H9 (cell line): ENCODE measurements around the gene SPATA18. TPM values are rescaled to one million over a fixed set of nuclear protein-coding genes. Genes with fewer than 3 reads are reported as not detected.

Source experiments
- DNase-seq: peaks from one replicate; pipeline ENCODE4 v3.0.0-alpha.2; 2017
- H2AFZ ChIP-seq: one replicate; pipeline ENCODE4 v1.6.1; 2013; ENCODE audit warnings: mild to moderate bottlenecking, low read length, control low read depth, moderate library complexity
- H2AK5ac ChIP-seq: 2 replicates; pipeline ENCODE4 v1.6.1; 2013; ENCODE audit warnings: low read length, control low read depth, mixed read lengths; ENCODE audit not compliant: insufficient read length
- H2BK120ac ChIP-seq: one replicate; pipeline ENCODE4 v1.6.1; 2013; ENCODE audit warnings: low read depth, mild to moderate bottlenecking, low read length, control low read depth, inconsistent platforms; ENCODE audit not compliant: poor library complexity, severe bottlenecking
- H2BK12ac ChIP-seq: 2 replicates; pipeline ENCODE4 v1.6.1; 2013; ENCODE audit warnings: low read length, control low read depth, mixed read lengths, low read depth; ENCODE audit not compliant: insufficient read length
- H2BK15ac ChIP-seq: 2 replicates; pipeline ENCODE4 v1.6.1; 2013; ENCODE audit warnings: low read depth, low read length, control low read depth
- H2BK20ac ChIP-seq: one replicate; pipeline ENCODE4 v1.6.1; 2013; ENCODE audit warnings: low read depth, mild to moderate bottlenecking, low read length, control low read depth, inconsistent platforms; ENCODE audit not compliant: poor library complexity, severe bottlenecking
- H2BK5ac ChIP-seq: 2 replicates; pipeline ENCODE4 v1.6.1; 2013; ENCODE audit warnings: low read length, control low read depth, mixed read lengths; ENCODE audit not compliant: insufficient read length
- H3K14ac ChIP-seq: 2 replicates; pipeline ENCODE4 v1.6.1; 2013; ENCODE audit warnings: low read length, control low read depth; ENCODE audit not compliant: insufficient read depth
- H3K18ac ChIP-seq: 2 replicates; pipeline ENCODE4 v1.6.1; 2013; ENCODE audit warnings: low read depth, mild to moderate bottlenecking, mixed read lengths, low read length, control low read depth; ENCODE audit not compliant: insufficient read length
- H3K23ac ChIP-seq: 2 replicates; pipeline ENCODE4 v1.6.1; 2013; ENCODE audit warnings: low read length, control low read depth, mixed read lengths, low read depth; ENCODE audit not compliant: insufficient read length
- H3K23me2 ChIP-seq: 2 replicates; pipeline ENCODE4 v1.6.1; 2013; ENCODE audit warnings: low read depth, mild to moderate bottlenecking, mixed read lengths, low read length, control low read depth; ENCODE audit not compliant: insufficient read length, poor library complexity, severe bottlenecking
- H3K27ac ChIP-seq: 2 replicates; pipeline ENCODE4 v1.5.1; 2013; ENCODE audit warnings: low read length, control low read depth, mixed read lengths, low read depth; ENCODE audit not compliant: insufficient read length
- H3K27me3 ChIP-seq: 2 replicates; pipeline ENCODE4 v1.6.1; 2013; ENCODE audit warnings: low read length, control low read depth, inconsistent platforms; ENCODE audit not compliant: insufficient read depth
- H3K4ac ChIP-seq: 2 replicates; pipeline ENCODE4 v1.6.1; 2013; ENCODE audit warnings: low read depth, mild to moderate bottlenecking, control low read depth, inconsistent platforms, low read length, moderate library complexity
- H3K4me1 ChIP-seq: 2 replicates; pipeline ENCODE4 v1.6.1; 2013; ENCODE audit warnings: low read length, control low read depth, inconsistent platforms; ENCODE audit not compliant: insufficient read depth
- H3K4me2 ChIP-seq: 2 replicates; pipeline ENCODE4 v1.6.1; 2013; ENCODE audit warnings: low read length, control low read depth, mixed read lengths; ENCODE audit not compliant: insufficient read length, insufficient read depth
- H3K56ac ChIP-seq: 2 replicates; pipeline ENCODE4 v1.6.1; 2013; ENCODE audit warnings: low read depth, mild to moderate bottlenecking, mixed read lengths, low read length, control low read depth; ENCODE audit not compliant: insufficient read length
- H3K79me1 ChIP-seq: 2 replicates; pipeline ENCODE4 v1.6.1; 2013; ENCODE audit warnings: low read depth, mild to moderate bottlenecking, moderate library complexity, low read length, control low read depth, inconsistent platforms; ENCODE audit not compliant: insufficient read depth, poor library complexity, severe bottlenecking
- H3K79me2 ChIP-seq: 2 replicates; pipeline ENCODE4 v1.6.1; 2013; ENCODE audit warnings: low read length, control low read depth, inconsistent platforms; ENCODE audit not compliant: insufficient read depth
- H3K9ac ChIP-seq: 2 replicates; pipeline ENCODE4 v1.6.1; 2013; ENCODE audit warnings: low read length, control low read depth, mixed read lengths; ENCODE audit not compliant: insufficient read length; ENCODE audit errors: extremely low read depth
- H3K9me3 ChIP-seq: one replicate; pipeline ENCODE4 v1.6.1; 2013; ENCODE audit warnings: low read depth, low read length, inconsistent platforms; ENCODE audit not compliant: control insufficient read depth
- H3T11ph ChIP-seq: one replicate; pipeline ENCODE4 v1.6.1; 2013; ENCODE audit warnings: mild to moderate bottlenecking, low read length, control low read depth, inconsistent platforms
- H4K20me1 ChIP-seq: one replicate; pipeline ENCODE4 v1.6.1; 2013; ENCODE audit not compliant: control insufficient read depth, insufficient read length, insufficient read depth
- H4K5ac ChIP-seq: 2 replicates; pipeline ENCODE4 v1.6.1; 2013; ENCODE audit warnings: low read depth, mild to moderate bottlenecking, mixed read lengths, low read length, control low read depth; ENCODE audit not compliant: insufficient read length
- H4K8ac ChIP-seq: replicated peaks from 2 replicates; pipeline ENCODE4 v1.6.1; 2013; ENCODE audit warnings: low read length, control low read depth, mixed read lengths, low read depth; ENCODE audit not compliant: insufficient read length
- H4K91ac ChIP-seq: 2 replicates; pipeline ENCODE4 v1.6.1; 2013; ENCODE audit warnings: low read depth, mild to moderate bottlenecking, moderate library complexity, mixed read lengths, low read length, control low read depth; ENCODE audit not compliant: insufficient read length
- H3K27ac Mint-ChIP-seq, 3 experiments: 2 replicates in 2 of 3; 3 replicates in 1 of 3; pipeline ENCODE4 v1.8.0; 2020 to 2021; ENCODE audit warnings: mixed read lengths in 3 of 3, mild to moderate bottlenecking in 1 of 3, moderate library complexity in 1 of 3
- H3K27me3 Mint-ChIP-seq: 2 replicates; pipeline ENCODE4 v1.8.0; 2021; ENCODE audit warnings: low read depth, mild to moderate bottlenecking, moderate library complexity, mixed read lengths
- H3K36me3 Mint-ChIP-seq, 3 experiments: 2 replicates in 2 of 3; 3 replicates in 1 of 3; pipeline ENCODE4 v1.8.0; 2020 to 2021; ENCODE audit warnings: low read depth in 3 of 3, mixed read lengths in 3 of 3; ENCODE audit not compliant: insufficient read depth in 1 of 3
- H3K4me1 Mint-ChIP-seq, 2 experiments: 2 replicates each; pipeline ENCODE4 v1.8.0; 2020; ENCODE audit warnings: mixed read lengths in 2 of 2
- H3K4me3 Mint-ChIP-seq, 2 experiments: 2 replicates in 1 of 2; 3 replicates in 1 of 2; pipeline ENCODE4 v1.8.0; 2020 to 2021; ENCODE audit warnings: mild to moderate bottlenecking in 2 of 2, mixed read lengths in 2 of 2, moderate library complexity in 1 of 2
- H3K9me3 Mint-ChIP-seq, 2 experiments: 2 replicates in 1 of 2; 3 replicates in 1 of 2; pipeline ENCODE4 v1.8.0; 2020; ENCODE audit warnings: mild to moderate bottlenecking in 2 of 2, mixed read lengths in 2 of 2, moderate library complexity in 1 of 2
- CTCF ChIP-seq: fragments of 200-600 bp; sonication (generic); conservative IDR thresholded peaks from 3 replicates; pipeline ENCODE4 v1.8.0; 2021; ENCODE audit warnings: antibody characterized with exemption, mild to moderate bottlenecking
- WGBS: extraction: QIAGEN DNeasy Blood & Tissue Kit; methylation state at CpG from one replicate; pipeline ENCODE4 v1.1.7; 2013; ENCODE audit warnings: missing lambda C conversion rate, low lambda C conversion rate, mixed read lengths; ENCODE audit not compliant: insufficient read length; ENCODE audit errors: extremely low coverage; 5-methylcytosine and 5-hydroxymethylcytosine counted together
- total RNA-seq: library from RNA; stranded (reverse); gene quantifications from 2 replicates; pipeline ENCODE4 v1.2.1, GENCODE V29; 2021

Gene SPATA18
- total RNA-seq, 1 experiment from 2014 or later, result 3.9 TPM

- no peak overlapping the region for H3K27ac ChIP-seq
- no peak overlapping the region for H2AFZ ChIP-seq
- no peak for TF ChIP-seq CTCF
- no peak overlapping the region for H4K8ac ChIP-seq
- no peak overlapping the region for H3K18ac ChIP-seq
- H2AK5ac ChIP-seq, result no peak overlapping the region
- no peak overlapping the region for H4K91ac ChIP-seq
- no peaks in the 10 kb centered on the region for H4K20me1 ChIP-seq
- H3K23ac ChIP-seq, result no peak overlapping the region
- Mint-ChIP-seq H3K27ac (no peak overlapping the region), H3K9me3 (no peaks in the 10 kb centered on the region; a peak in 1 of 5 replicates), H3K4me1 (peaks cover 22 to 27% of the 10 kb centered on the region in 2 experiments), H3K4me3 (peak overlapping the region in 1 of 2 experiments; percentile 33; a peak in 1 of 5 replicates), H3K27me3 (peaks cover 11% of the 10 kb centered on the region), H3K36me3 (peaks cover 7 to 22% (median 16%) of the 10 kb centered on the region in 3 experiments; a peak in 6 of 7 replicates)
- DNase-seq, result no peak
- H2BK20ac ChIP-seq, result no peak overlapping the region
- no peak overlapping the region for H3K56ac ChIP-seq
- no peak overlapping the region for H4K5ac ChIP-seq
- no peak overlapping the region for H2BK12ac ChIP-seq
- no peak overlapping the region for H2BK5ac ChIP-seq
- no peaks in the 10 kb centered on the region for H3K9me3 ChIP-seq
- no peak overlapping the region for H3K14ac ChIP-seq
- no peaks in the 10 kb centered on the region for H3K27me3 ChIP-seq
- no peak overlapping the region for H2BK15ac ChIP-seq
- no peaks in the 10 kb centered on the region for H3K23me2 ChIP-seq
- H2BK120ac ChIP-seq, result no peak overlapping the region
- H3K79me2 ChIP-seq, result no peaks in the 10 kb centered on the region
- WGBS, result no CpG with 5 or more reads among the region's 2 CpGs
- H3K4ac ChIP-seq, result no peak overlapping the region
- H3K4me1 ChIP-seq, result no peaks in the 10 kb centered on the region
- no peak overlapping the region for H3T11ph ChIP-seq
- H3K79me1 ChIP-seq, result no peaks in the 10 kb centered on the region
- no peak overlapping the region for H3K9ac ChIP-seq
- H3K4me2 ChIP-seq, result no peak overlapping the region
Observed at GRCh38 chr4:52035190-52035589, 15.9 kb upstream of the SPATA18 start.
